Common myeloid progenitor, CD34-positive (primary cell): ENCODE measurements around the gene NTM.

Experiments used
- CTCF ChIA-PET: fragments of 350-600 bp; sonication (Branson Sonifier 250); formaldehyde crosslinking; loops from one replicate; lab custom pipeline; 2021; ENCODE audit warnings: antibody characterized with exemption; lab: Charles Lee
- POLR2A ChIA-PET: fragments of 350-600 bp; sonication (Branson Sonifier 250); formaldehyde crosslinking; loops from one replicate; lab custom pipeline; 2021; ENCODE audit warnings: antibody characterized with exemption; lab: Charles Lee
- DNase-seq, 3 donors: peaks; one replicate each; pipeline versions ENCODE4 v3.0.0 to v3.0.0-alpha.2; 2013
- H3K27ac ChIP-seq, 2 experiments: 1 replicate in 1 of 2; 2 replicates in 1 of 2; pipeline ENCODE4 v1.7.0; 2013; ENCODE audit warnings: inconsistent platforms in 2 of 2, low read length in 2 of 2, mild to moderate bottlenecking in 2 of 2, low read depth in 1 of 2, moderate library complexity in 1 of 2; ENCODE audit not compliant: severe bottlenecking in 2 of 2, insufficient read depth in 1 of 2, poor library complexity in 1 of 2
- H3K27me3 ChIP-seq, 5 experiments: replicated peaks in 2 of 5; 1 replicate in 3 of 5; 2 replicates in 2 of 5; pipeline versions ENCODE4 v1.6.1 to v1.7.0; 2013; ENCODE audit warnings: low read length in 4 of 5, mild to moderate bottlenecking in 2 of 5, moderate library complexity in 2 of 5, inconsistent platforms in 1 of 5; ENCODE audit not compliant: insufficient read depth in 5 of 5, control insufficient read depth in 4 of 5
- H3K36me3 ChIP-seq, 4 experiments: 1 replicate in 2 of 4; 2 replicates in 2 of 4; pipeline versions ENCODE4 v1.6.1 to v1.7.0; 2013; ENCODE audit warnings: low read length in 3 of 4, control low read depth in 1 of 4, mild to moderate bottlenecking in 1 of 4; ENCODE audit not compliant: control insufficient read depth in 4 of 4, insufficient read depth in 4 of 4
- H3K4me1 ChIP-seq, 4 experiments: 1 replicate in 3 of 4; 2 replicates in 1 of 4; pipeline versions ENCODE4 v1.6.1 to v1.7.1; 2013; ENCODE audit warnings: low read length in 3 of 4, mild to moderate bottlenecking in 3 of 4, control low read depth in 1 of 4, inconsistent platforms in 1 of 4, moderate library complexity in 1 of 4; ENCODE audit not compliant: control insufficient read depth in 4 of 4, insufficient read depth in 4 of 4; ENCODE audit errors: control extremely low read depth in 1 of 4
- H3K4me3 ChIP-seq, 7 experiments: 1 replicate in 4 of 7; 2 replicates in 3 of 7; pipeline versions ENCODE4 v1.5.1 to v1.7.0; 2013; ENCODE audit warnings: mild to moderate bottlenecking in 7 of 7, low read length in 6 of 7, moderate library complexity in 6 of 7, inconsistent platforms in 2 of 7, low read depth in 2 of 7, control low read depth in 1 of 7; ENCODE audit not compliant: insufficient read depth in 4 of 7, control insufficient read depth in 1 of 7; ENCODE audit errors: extremely low read depth in 1 of 7
- H3K9me3 ChIP-seq, 5 experiments: 1 replicate in 4 of 5; 2 replicates in 1 of 5; pipeline versions ENCODE4 v1.6.1 to v1.7.1; 2013; ENCODE audit warnings: low read length in 4 of 5, mild to moderate bottlenecking in 2 of 5, inconsistent platforms in 1 of 5, low read depth in 1 of 5, moderate library complexity in 1 of 5; ENCODE audit not compliant: control insufficient read depth in 4 of 5, insufficient read depth in 2 of 5; ENCODE audit errors: control extremely low read depth in 1 of 5
- WGBS: methylation state at CpG from one replicate; pipeline ENCODE4 v1.1.5; 2013; ENCODE audit not compliant: insufficient coverage; 5-methylcytosine and 5-hydroxymethylcytosine counted together

NTM gene

GRCh38 chr11:132330515-132330914, 960.1 kb downstream of the NTM start:
- H3K4me3 ChIP-seq, result no peak overlapping the region
- no peaks in the 10 kb centered on the region for H3K4me1 ChIP-seq
- H3K36me3 ChIP-seq, result no peaks in the 10 kb centered on the region
- no peaks in the 10 kb centered on the region for H3K27me3 ChIP-seq
- H3K27ac ChIP-seq, result no peak overlapping the region
- DNase-seq, result no peak
- 58% methylated on average over 6 of the region's 7 CpGs for WGBS
- POLR2A ChIA-PET, result no interaction called here
- CTCF ChIA-PET, result no interaction called here
- H3K9me3 ChIP-seq, result no peaks in the 10 kb centered on the region

GRCh38 chr11:132332521-132332920, 962.1 kb downstream of the NTM start:
- CTCF ChIA-PET, result no interaction called here
- Histone ChIP-seq H3K9me3 (no peaks in the 10 kb centered on the region), H3K27ac (no peak overlapping the region), H3K27me3 (no peaks in the 10 kb centered on the region), H3K4me3 (no peak overlapping the region), H3K36me3 (no peaks in the 10 kb centered on the region), H3K4me1 (no peaks in the 10 kb centered on the region)
- POLR2A ChIA-PET, result no interaction called here
- no peak for DNase-seq
- 78% methylated on average over 9 of the region's 9 CpGs for WGBS

GRCh38 chr11:132334769-132335280, 964.4 kb downstream of the NTM start:
- ChIA-PET CTCF (no interaction called here), POLR2A (no interaction called here)
- Histone ChIP-seq H3K36me3 (no peaks in the 10 kb centered on the region), H3K4me3 (no peak overlapping the region), H3K27me3 (peaks cover 0 to 2% (median 0%) of the 10 kb centered on the region in 5 experiments), H3K27ac (no peak overlapping the region), H3K9me3 (no peaks in the 10 kb centered on the region), H3K4me1 (no peaks in the 10 kb centered on the region)
- no peak for DNase-seq
- 94% methylated on average over 10 of the region's 15 CpGs for WGBS

GRCh38 chr11:132335311-132335710, 964.9 kb downstream of the NTM start:
- CTCF ChIA-PET, result no interaction called here
- no peak for DNase-seq
- no peaks in the 10 kb centered on the region for H3K9me3 ChIP-seq
- POLR2A ChIA-PET, result no interaction called here
- no peak overlapping the region for H3K4me3 ChIP-seq
- peaks cover 0 to 2% (median 0%) of the 10 kb centered on the region in 5 experiments for H3K27me3 ChIP-seq
- 86% methylated on average over 4 of the region's 14 CpGs for WGBS
- H3K4me1 ChIP-seq, result no peaks in the 10 kb centered on the region
- H3K27ac ChIP-seq, result no peak overlapping the region
- H3K36me3 ChIP-seq, result no peaks in the 10 kb centered on the region

GRCh38 chr11:132336781-132337535, 966.5 kb downstream of the NTM start:
- H3K4me1 ChIP-seq, result no peaks in the 10 kb centered on the region
- no peak for DNase-seq
- no peaks in the 10 kb centered on the region for H3K36me3 ChIP-seq
- peaks cover 0 to 2% (median 0%) of the 10 kb centered on the region in 5 experiments for H3K27me3 ChIP-seq
- POLR2A ChIA-PET, result no interaction called here
- no peak overlapping the region for H3K27ac ChIP-seq
- no peaks in the 10 kb centered on the region for H3K9me3 ChIP-seq
- H3K4me3 ChIP-seq, result no peak overlapping the region
- 90% methylated on average over 11 of the region's 12 CpGs for WGBS
- CTCF ChIA-PET, result no interaction called here

- 86% methylated on average over 2 of the region's 2 CpGs for WGBS
- Histone ChIP-seq H3K27ac (no peak overlapping the region), H3K27me3 (peaks cover 0 to 2% (median 0%) of the 10 kb centered on the region in 5 experiments), H3K9me3 (no peaks in the 10 kb centered on the region), H3K36me3 (no peaks in the 10 kb centered on the region), H3K4me3 (no peak overlapping the region), H3K4me1 (no peaks in the 10 kb centered on the region)
- ChIA-PET CTCF (no interaction called here), POLR2A (no interaction called here)
- DNase-seq, result no peak
Observed at GRCh38 chr11:132337819-132338416, 967.5 kb downstream of the NTM start.

- H3K9me3 ChIP-seq, result no peaks in the 10 kb centered on the region
- peaks cover 0 to 2% (median 0%) of the 10 kb centered on the region in 5 experiments for H3K27me3 ChIP-seq
- H3K36me3 ChIP-seq, result no peaks in the 10 kb centered on the region
- 85% methylated on average over 3 of the region's 3 CpGs for WGBS
- no peaks in the 10 kb centered on the region for H3K4me1 ChIP-seq
- H3K27ac ChIP-seq, result no peak overlapping the region
- CTCF ChIA-PET, result no interaction called here
- POLR2A ChIA-PET, result no interaction called here
- H3K4me3 ChIP-seq, result no peak overlapping the region
- no peak for DNase-seq
Observed at GRCh38 chr11:132342408-132342807, 972.0 kb downstream of the NTM start.
